Natural killer cell (primary cell): ENCODE data around the gene CACNA1F. TPM values are rescaled to one million over a fixed set of nuclear protein-coding genes. Genes with fewer than 3 reads are reported as not detected.

Experiments used
- ATAC-seq, 3 donors: fragments of 150-1000 bp in 2 of 3; fragments of 200-7000 bp in 1 of 3; cut with Tn5 transposase; 1 replicate in 1 of 3; 2 replicates in 2 of 3; pipeline ENCODE4 v1.10.0; 2021; ENCODE audit warnings: mild to moderate bottlenecking in 2 of 3, moderate library complexity in 2 of 3
- DNase-seq, 2 donors: peaks; one replicate each; pipeline versions ENCODE4 v3.0.0 to v3.0.0-alpha.2; 2013 to 2021; ENCODE audit warnings: mixed read lengths in 1 of 2
- H3K27ac ChIP-seq: one replicate; pipeline ENCODE4 v1.5.1; 2013; ENCODE audit warnings: mild to moderate bottlenecking, low read length
- H3K27me3 ChIP-seq: one replicate; pipeline ENCODE4 v1.6.1; 2013; ENCODE audit warnings: low read length; ENCODE audit not compliant: control insufficient read depth, insufficient read depth
- H3K36me3 ChIP-seq: one replicate; pipeline ENCODE4 v1.6.1; 2013; ENCODE audit warnings: low read length; ENCODE audit not compliant: control insufficient read depth, insufficient read depth
- H3K4me1 ChIP-seq: one replicate; pipeline ENCODE4 v1.6.1; 2013; ENCODE audit warnings: low read length; ENCODE audit not compliant: control insufficient read depth, insufficient read depth
- H3K4me3 ChIP-seq: one replicate; pipeline ENCODE4 v1.5.1; 2013; ENCODE audit warnings: low read length
- H3K9me3 ChIP-seq: one replicate; pipeline ENCODE4 v1.6.1; 2013; ENCODE audit warnings: low read length; ENCODE audit not compliant: control insufficient read depth, insufficient read depth
- H3K27ac Mint-ChIP-seq, 2 donors: one replicate each; pipeline ENCODE4 v1.8.0; 2022; ENCODE audit warnings: mild to moderate bottlenecking in 2 of 2, mixed read lengths in 2 of 2, moderate library complexity in 1 of 2
- H3K27me3 Mint-ChIP-seq, 2 donors: one replicate each; pipeline ENCODE4 v1.8.0; 2022; ENCODE audit warnings: low read depth in 2 of 2, mixed read lengths in 2 of 2
- H3K36me3 Mint-ChIP-seq: one replicate; pipeline ENCODE4 v1.8.0; 2022; ENCODE audit warnings: mixed read lengths
- H3K4me1 Mint-ChIP-seq, 2 donors: one replicate each; pipeline ENCODE4 v1.8.0; 2022; ENCODE audit warnings: mixed read lengths in 2 of 2
- H3K4me3 Mint-ChIP-seq: one replicate; pipeline ENCODE4 v1.8.0; 2022; ENCODE audit warnings: mild to moderate bottlenecking, moderate library complexity, mixed read lengths
- H3K9me3 Mint-ChIP-seq, 2 donors: one replicate each; pipeline ENCODE4 v1.8.0; 2022; ENCODE audit warnings: mixed read lengths in 2 of 2
- CTCF ChIP-seq: fragments of 200-600 bp; IDR thresholded peaks from one replicate; pipeline ENCODE4 v1.8.0; 2022; ENCODE audit warnings: antibody characterized with exemption
- WGBS: methylation state at CpG from one replicate; pipeline ENCODE4 v1.1.7; 2013; ENCODE audit warnings: missing lambda C conversion rate; ENCODE audit not compliant: insufficient coverage; 5-methylcytosine and 5-hydroxymethylcytosine counted together
- intact Hi-C: fragments of 100-400 bp; cut with micrococcal nuclease; formaldehyde crosslinking; loops from one replicate; pipeline ENCODE4 v1.14.2; 2022
- total RNA-seq, 4 donors: library from RNA; stranded (reverse); fragments of 120-200 nt in 1 of 4; gene quantifications; one replicate each; pipeline versions ENCODE4 v1.2.3 to v1.2.4, GENCODE V29; 2013 to 2022

The CACNA1F gene
- total RNA-seq, 3 donors from 2014 or later (not counting 1 experiment from before 2014, with no cell fraction given): 0.48 to 1.1 (median 0.66) TPM

GRCh38 chrX:49262603-49263002 lies 29.5 kb upstream of the CACNA1F start:
- H3K27ac ChIP-seq: no peak overlapping the region
- peaks cover 12% of the 10 kb centered on the region for H3K4me1 ChIP-seq
- Mint-ChIP-seq H3K4me1 (no peaks in the 10 kb centered on the region), H3K4me3 (no peak overlapping the region), H3K9me3 (no peaks in the 10 kb centered on the region), H3K36me3 (no peaks in the 10 kb centered on the region), H3K27ac (no peak overlapping the region), H3K27me3 (peaks cover 0 to 9% of the 10 kb centered on the region in 2 donors)
- ATAC-seq (no peak), DNase-seq (no peak)
- intact Hi-C loops: no loop called here
- H3K36me3 ChIP-seq: no peaks in the 10 kb centered on the region
- no CpG with 5 or more reads among the region's 1 CpG for WGBS
- no peaks in the 10 kb centered on the region for H3K27me3 ChIP-seq
- no peak for TF ChIP-seq CTCF
- H3K9me3 ChIP-seq: no peaks in the 10 kb centered on the region
- no peak overlapping the region for H3K4me3 ChIP-seq

DNA sequence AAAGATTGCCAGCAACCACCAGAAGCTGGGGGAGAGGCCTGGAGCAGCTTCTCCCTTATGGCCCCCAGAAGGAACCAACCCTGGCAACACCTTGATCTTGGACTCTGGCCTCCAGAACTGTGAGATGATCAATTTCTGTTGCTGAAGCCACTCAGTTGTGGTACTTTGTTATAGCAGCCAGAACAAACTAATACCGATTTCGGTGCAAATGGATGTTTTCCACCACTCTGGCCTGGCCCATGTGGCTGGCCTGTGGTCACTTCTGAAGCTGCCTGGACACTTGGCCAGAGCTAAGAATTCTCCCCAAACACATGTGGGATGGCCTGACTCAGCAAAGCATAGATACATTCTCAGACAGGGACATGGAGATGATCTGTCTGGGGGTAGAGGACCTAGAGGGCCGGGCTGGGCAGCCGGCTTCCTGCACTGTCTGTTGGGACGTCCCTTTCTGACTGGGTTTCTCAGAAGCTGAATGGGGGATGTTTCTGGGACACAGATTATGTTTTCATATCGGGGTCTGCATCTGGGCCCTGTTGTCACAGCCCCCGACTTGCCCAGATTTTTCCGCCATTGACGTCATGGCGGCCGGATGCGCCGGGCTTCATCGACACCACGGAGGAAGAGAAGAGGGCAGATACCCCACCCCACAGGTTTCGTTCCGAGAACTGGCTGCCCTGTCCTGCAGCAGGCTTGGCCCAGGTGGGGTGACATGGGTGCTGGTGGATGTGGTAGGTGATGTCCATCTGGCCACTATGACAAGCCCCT lies 27.3 kb upstream of the CACNA1F start:
- no peaks in the 10 kb centered on the region for H3K36me3 Mint-ChIP-seq
- H3K4me1 Mint-ChIP-seq: no peaks in the 10 kb centered on the region
- Histone ChIP-seq H3K4me1 (peaks cover 19% of the 10 kb centered on the region), H3K27me3 (no peaks in the 10 kb centered on the region), H3K36me3 (no peaks in the 10 kb centered on the region), H3K4me3 (no peak overlapping the region), H3K27ac (no peak overlapping the region), H3K9me3 (no peaks in the 10 kb centered on the region)
- 95% methylated on average over 15 of the region's 17 CpGs for WGBS
- H3K9me3 Mint-ChIP-seq: no peaks in the 10 kb centered on the region
- no peak for TF ChIP-seq CTCF
- H3K27ac Mint-ChIP-seq: no peak overlapping the region
- H3K27me3 Mint-ChIP-seq: peaks cover 0 to 9% of the 10 kb centered on the region in 2 donors
- DNase-seq (no peak), ATAC-seq (no peak)
- H3K4me3 Mint-ChIP-seq: no peak overlapping the region
- intact Hi-C loops: no loop called here

DNA sequence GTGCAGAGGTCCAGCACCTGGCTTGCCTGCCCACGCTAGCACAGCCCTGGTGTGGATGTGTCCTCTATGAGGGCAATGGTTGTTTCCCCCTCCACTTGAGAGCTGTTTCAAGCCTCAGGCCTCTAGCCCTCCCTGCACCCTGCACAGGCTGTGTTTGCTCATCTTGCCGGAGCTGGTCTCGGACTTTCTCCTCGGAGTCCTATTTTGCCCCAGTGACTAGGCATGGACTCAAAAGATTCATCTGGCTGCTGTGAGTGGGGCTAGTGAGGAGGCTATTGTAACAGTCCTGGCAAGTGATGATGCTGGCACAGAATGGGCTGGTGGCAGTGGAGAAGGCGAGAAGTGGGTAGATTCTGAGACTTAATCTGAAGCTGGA lies 25.6 kb upstream of the CACNA1F start:
- H3K27ac ChIP-seq: no peak overlapping the region

More for the DNA sequence above, 25.6 kb upstream of the CACNA1F start:
- TF ChIP-seq CTCF: no peak
- WGBS: 100% methylated on average over 4 of the region's 5 CpGs
- Mint-ChIP-seq H3K9me3 (no peaks in the 10 kb centered on the region), H3K27ac (no peak overlapping the region), H3K4me1 (no peaks in the 10 kb centered on the region), H3K36me3 (no peaks in the 10 kb centered on the region), H3K27me3 (peaks cover 0 to 9% of the 10 kb centered on the region in 2 donors), H3K4me3 (no peak overlapping the region)
- Histone ChIP-seq H3K27me3 (no peaks in the 10 kb centered on the region), H3K36me3 (no peaks in the 10 kb centered on the region), H3K4me3 (no peak overlapping the region), H3K4me1 (peaks cover 21% of the 10 kb centered on the region), H3K9me3 (no peaks in the 10 kb centered on the region)
- ATAC-seq (no peak), DNase-seq (no peak)
- intact Hi-C loops: no loop called here
